NCI-H748 treated with DMSO at 0.1 percent for 48 hours (cell line): ENCODE data around the gene MEIS3.
A peak's percentile ranks its signal among the peaks of the same experiment; 100 is the strongest.
"Not testable (repeated sequence)": the region's sequence is repeated elsewhere in the genome, so short reads cannot be mapped to it uniquely, and the experiment has no call there.

Experiments used
- DNase-seq: peaks from one replicate; lab custom pipeline; 2025; lab: John Stamatoyannopoulos, UW

Gene MEIS3

GRCh38 chr19:47416643-47416985 lies 2.7 kb downstream of the MEIS3 start:
- DNase-seq: no peak

GRCh38 chr19:47415953-47416642 lies 3.2 kb downstream of the MEIS3 start:
- no peak for DNase-seq

GRCh38 chr19:47414469-47414868 lies 4.9 kb downstream of the MEIS3 start:
- DNase-seq: no peak

- no peak for DNase-seq
These were observed 5.4 kb downstream of the MEIS3 start for GRCh38 chr19:47413941-47414340.

GRCh38 chr19:47411696-47412095 lies 7.6 kb downstream of the MEIS3 start:
- DNase-seq: not testable (repeated sequence)

GRCh38 chr19:47411101-47411500 lies 8.2 kb downstream of the MEIS3 start:
- no peak for DNase-seq

GRCh38 chr19:47408156-47408938 lies 11.0 kb downstream of the MEIS3 start:
- DNase-seq: no peak

GRCh38 chr19:47407417-47407774 lies 11.9 kb downstream of the MEIS3 start:
- DNase-seq: no peak

GRCh38 chr19:47406711-47407416 lies 12.5 kb downstream of the MEIS3 start:
- DNase-seq: peak; percentile 36

- no peak for DNase-seq
These were observed 13.4 kb downstream of the MEIS3 start for GRCh38 chr19:47405854-47406417.

- DNase-seq: no peak
These were observed 14.2 kb downstream of the MEIS3 start for GRCh38 chr19:47405197-47405550.

- DNase-seq: no peak
These were observed 14.8 kb downstream of the MEIS3 start for GRCh38 chr19:47404334-47405196.

GRCh38 chr19:47402504-47402903 lies 16.8 kb downstream of the MEIS3 start:
- DNase-seq: no peak

- no peak for DNase-seq
These were observed 20.4 kb downstream of the MEIS3 start for GRCh38 chr19:47398707-47399597.

GRCh38 chr19:47391510-47392223 lies 27.7 kb downstream of the MEIS3 start:
- DNase-seq: peak; percentile 64

- DNase-seq: no peak
These were observed 28.5 kb downstream of the MEIS3 start for GRCh38 chr19:47390533-47391488.

- no peak for DNase-seq
These were observed 30.2 kb downstream of the MEIS3 start for GRCh38 chr19:47389150-47389556.

- DNase-seq: not testable (repeated sequence)
These were observed 30.6 kb downstream of the MEIS3 start for GRCh38 chr19:47388721-47389120.

- not testable (repeated sequence) for DNase-seq
These were observed 31.7 kb downstream of the MEIS3 start for GRCh38 chr19:47387623-47388022.
